ENCODE measurements around the gene GEMIN5. TPM values are rescaled to one million over a fixed set of nuclear protein-coding genes. Genes with fewer than 3 reads are reported as not detected.

GEMIN5 gene
- total and polyA plus RNA-seq, 2 experiments from 2014 or later = 18.3 to 46.7 TPM

DNA sequence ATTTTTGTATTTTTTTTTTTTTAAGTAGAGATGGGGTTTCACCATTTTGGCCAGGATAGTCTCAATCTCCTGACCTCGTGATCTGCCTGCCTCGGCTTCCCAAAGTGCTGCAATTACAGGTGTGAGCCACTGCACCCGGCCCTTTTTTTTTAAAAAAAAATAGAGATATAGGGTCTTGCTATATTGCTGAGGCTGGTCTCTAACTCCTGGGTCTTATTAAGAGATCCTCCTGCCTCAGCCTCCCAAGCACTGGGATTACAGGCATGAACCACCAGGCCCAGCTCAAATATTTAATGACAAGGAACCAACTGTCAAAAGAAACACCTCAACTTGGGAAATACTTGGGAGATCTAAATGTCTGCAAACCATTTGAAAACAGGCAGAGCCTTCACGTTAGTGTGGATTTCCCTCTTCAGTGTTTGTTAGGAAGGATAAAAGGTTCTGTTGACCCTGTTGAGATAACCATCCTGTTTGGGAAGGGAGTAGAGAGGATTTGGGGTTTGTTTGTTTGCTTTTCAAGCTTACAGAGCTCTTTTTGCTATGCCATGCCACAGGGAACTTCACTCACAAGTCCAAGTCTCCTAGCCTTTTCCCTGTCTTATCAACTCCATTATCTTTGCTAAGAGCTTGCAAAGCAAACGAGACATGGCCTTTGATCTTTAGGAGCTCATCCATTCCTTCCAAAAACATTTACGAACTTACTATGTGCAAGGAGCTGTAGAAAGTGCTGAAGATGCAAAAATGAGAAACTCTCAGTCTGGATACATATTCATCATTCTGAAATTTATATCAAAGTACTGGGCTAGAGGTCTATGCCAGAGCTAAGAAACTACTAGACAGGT lies 95.1 kb downstream of the GEMIN5 start (continued):
- TF ChIP-seq POLR2AphosphoS5 (IDR thresholded peaks at IDR 0.05; ENCODE audit: low read depth) = no peak
- TF ChIP-seq EZH2phosphoT487 (IDR thresholded peaks at IDR 0.05; ENCODE audit: unreplicated experiment) = no peak
- no peak for TF ChIP-seq CREB1 (CRISPR knock-in tag; IDR thresholded peaks at IDR 0.05; ENCODE audit: low read depth)
- TF ChIP-seq ETS1 (IDR thresholded peaks at IDR 0.05) = no peak

GRCh38 chr5:154841273-154841661 lies 96.7 kb downstream of the GEMIN5 start:
- H3K27ac Mint-ChIP-seq = no peak overlapping the region
- peaks cover 2% of the 10 kb centered on the region for H3K27me3 Mint-ChIP-seq (ENCODE audit: insufficient read depth, low read depth, poor library complexity)
- no peak for TF ChIP-seq ETS1 (IDR thresholded peaks at IDR 0.05)
- no peak for TF ChIP-seq CTCF (conservative IDR thresholded peaks at IDR 0.05; ENCODE audit: low read depth in 2 of 2)
- no peak for TF ChIP-seq ZNF114 (CRISPR knock-in tag; IDR thresholded peaks at IDR 0.05)
- TF ChIP-seq CREB1 (CRISPR knock-in tag; IDR thresholded peaks at IDR 0.05; ENCODE audit: low read depth) = no peak
- no peak for TF ChIP-seq POLR2AphosphoS5 (IDR thresholded peaks at IDR 0.05; ENCODE audit: low read depth)
- TF ChIP-seq NANOG (IDR thresholded peaks at IDR 0.05; ENCODE audit: borderline replicate concordance) = no peak
- no peak for TF ChIP-seq JUNB (IDR thresholded peaks at IDR 0.05; ENCODE audit: unreplicated experiment)
- no peak for TF ChIP-seq REST (IDR thresholded peaks at IDR 0.05; ENCODE audit: unreplicated experiment)
- TF ChIP-seq EZH2phosphoT487 (IDR thresholded peaks at IDR 0.05; ENCODE audit: unreplicated experiment) = no peak
- no peak for TF ChIP-seq ZNF331 (CRISPR knock-in tag; IDR thresholded peaks at IDR 0.05; ENCODE audit: low read depth)
- no peak for TF ChIP-seq STAT1 (IDR thresholded peaks at IDR 0.05; ENCODE audit: unreplicated experiment)
- TF ChIP-seq EZH2 (IDR thresholded peaks at IDR 0.05; ENCODE audit: low read depth, unreplicated experiment) = no peak

More at GRCh38 chr5:154841273-154841661, 96.7 kb downstream of the GEMIN5 start:
- Histone ChIP-seq H3K4me2 (no peak overlapping the region), H3K27ac (ENCODE audit: low read depth) (no peak overlapping the region), H3K4me1 (ENCODE audit: insufficient read depth) (no peaks in the 10 kb centered on the region), H3K9me2 (ENCODE audit: insufficient read depth) (no peaks in the 10 kb centered on the region), H4K20me1 (replicated peaks; ENCODE audit: insufficient read depth) (no peaks in the 10 kb centered on the region), H3K4me3 (no peak overlapping the region), H2AFZ (no peak overlapping the region), H3K27me3 (ENCODE audit: insufficient read depth) (no peaks in the 10 kb centered on the region), H3F3A (replicated peaks; ENCODE audit: low read depth) (no peaks in the 10 kb centered on the region), H3K36me3 (ENCODE audit: insufficient read depth) (no peaks in the 10 kb centered on the region), H3K79me2 (replicated peaks; ENCODE audit: insufficient read depth) (no peaks in the 10 kb centered on the region)
- Mint-ChIP-seq H3K9me3 (no peaks in the 10 kb centered on the region), H3K4me1 (no peaks in the 10 kb centered on the region), H3K36me3 (ENCODE audit: low read depth) (no peaks in the 10 kb centered on the region), H3K4me3 (no peak overlapping the region)
- DNase-seq (ENCODE audit: low spot score) (no peak), ATAC-seq (no peak)

Data from GM23338 (cell line).